ENCODE data around the gene SMARCD3.

SMARCD3 gene

GRCh38 chr7:151248346-151249033, at the start of gene SMARCD3:
Gene SMARCD3, minus strand, starts transcription at chr7:151248694. Its CDS starts 132 bp downstream, at chr7:151248562.
- no peak for DNase-seq

GRCh38 chr7:151296202-151296992, 47.9 kb upstream of the SMARCD3 start:
- no peak for DNase-seq

- no peak for DNase-seq
Observed at GRCh38 chr7:151292850-151293249, 44.4 kb upstream of the SMARCD3 start.

GRCh38 chr7:151291206-151291605, 42.7 kb upstream of the SMARCD3 start:
- no peak for DNase-seq

- no peak for DNase-seq
Observed at GRCh38 chr7:151290355-151290760, 41.9 kb upstream of the SMARCD3 start.

- DNase-seq: peak; percentile 44
Observed at GRCh38 chr7:151289891-151290290, 41.4 kb upstream of the SMARCD3 start.

GRCh38 chr7:151286148-151286547, 37.7 kb upstream of the SMARCD3 start:
- DNase-seq: no peak

GRCh38 chr7:151283302-151283701, 34.8 kb upstream of the SMARCD3 start:
- DNase-seq: no peak

GRCh38 chr7:151282111-151282510, 33.6 kb upstream of the SMARCD3 start:
- DNase-seq: no peak

- no peak for DNase-seq
Observed at GRCh38 chr7:151281686-151282085, 33.2 kb upstream of the SMARCD3 start.

GRCh38 chr7:151280388-151281019, 32.0 kb upstream of the SMARCD3 start:
- no peak for DNase-seq

GRCh38 chr7:151279868-151280267, 31.4 kb upstream of the SMARCD3 start:
- no peak for DNase-seq

- no peak for DNase-seq
Observed at GRCh38 chr7:151278949-151279348, 30.5 kb upstream of the SMARCD3 start.

GRCh38 chr7:151277631-151278030, 29.1 kb upstream of the SMARCD3 start:
- no peak for DNase-seq

- peak; percentile 68 for DNase-seq
Observed at GRCh38 chr7:151276666-151277590, 28.4 kb upstream of the SMARCD3 start.

- DNase-seq: no peak
Observed at GRCh38 chr7:151275813-151276577, 27.5 kb upstream of the SMARCD3 start.

- no peak for DNase-seq
Observed at GRCh38 chr7:151274936-151275812, 26.7 kb upstream of the SMARCD3 start.

GRCh38 chr7:151274396-151274795, 25.9 kb upstream of the SMARCD3 start:
- DNase-seq: no peak

- DNase-seq: peak; percentile 68
Observed at GRCh38 chr7:151273651-151274390, 25.3 kb upstream of the SMARCD3 start.

GRCh38 chr7:151272877-151273276, 24.4 kb upstream of the SMARCD3 start:
- no peak for DNase-seq
